HEK293 (cell line): ENCODE results near the gene PDLIM5.

Experiments used
- CTCF ChIA-PET: fragments of 350-600 bp; formaldehyde crosslinking; extraction: SDS; loops from one replicate; lab custom pipeline; 2021; ENCODE audit warnings: antibody characterized with exemption; lab: Yijun Ruan, JAX
- POLR2A ChIA-PET: fragments of 300-600 bp; formaldehyde crosslinking; extraction: SDS; loops from one replicate; lab custom pipeline; 2020; ENCODE audit warnings: antibody characterized with exemption, inconsistent platforms; lab: Yijun Ruan, JAX
- H3K27ac ChIP-seq: fragments of 200-500 bp; sonication (Bioruptor generic); 2 replicates; pipeline ENCODE4 v1.5.1; 2014; ENCODE audit warnings: low read depth, low read length, control low read depth, inconsistent platforms; ENCODE audit errors: extremely low read depth
- H3K36me3 ChIP-seq, 2 experiments: fragments of 200-500 bp in 1 of 2; sonication (Bioruptor generic) in 1 of 2; 1 replicate in 1 of 2; 2 replicates in 1 of 2; pipeline ENCODE4 v1.5.1; 2014 to 2017; ENCODE audit warnings: inconsistent platforms in 2 of 2, low read length in 2 of 2; ENCODE audit not compliant: control insufficient read depth in 2 of 2, insufficient read depth in 1 of 2
- H3K4me1 ChIP-seq: fragments of 200-500 bp; sonication (Bioruptor generic); 2 replicates; pipeline ENCODE4 v1.5.1; 2014; ENCODE audit warnings: mild to moderate bottlenecking, low read length, inconsistent platforms; ENCODE audit not compliant: control insufficient read depth, insufficient read depth
- H3K4me3 ChIP-seq: 2 replicates; pipeline ENCODE4 v1.5.1; 2011; ENCODE audit warnings: low read depth, mild to moderate bottlenecking, control low read depth, low read length, moderate library complexity
- H3K9me3 ChIP-seq: fragments of 200-500 bp; sonication (Bioruptor generic); 2 replicates; pipeline ENCODE4 v1.5.1; 2014; ENCODE audit warnings: low read depth, low read length, inconsistent platforms; ENCODE audit not compliant: control insufficient read depth, insufficient read depth
- FEZF1 ChIP-seq: fragments of 450-650 bp; formaldehyde crosslinking; IDR thresholded peaks from 2 replicates; pipeline ENCODE4 v1.5.1; 2016; ENCODE audit warnings: missing biosample characterization, missing genetic modification characterization
- KLF10 ChIP-seq: fragments of 450-650 bp; IDR thresholded peaks from 2 replicates; pipeline ENCODE4 v1.5.1; 2018; ENCODE audit warnings: missing biosample characterization, mild to moderate bottlenecking, missing genetic modification characterization
- YY1 ChIP-seq: fragments of 450-650 bp; formaldehyde crosslinking; IDR thresholded peaks from 2 replicates; pipeline ENCODE4 v1.5.1; 2018; ENCODE audit warnings: missing biosample characterization, missing genetic modification characterization
- ZNF132 ChIP-seq: fragments of 450-650 bp; formaldehyde crosslinking; IDR thresholded peaks from 2 replicates; pipeline ENCODE4 v1.5.1; 2017; ENCODE audit warnings: missing biosample characterization, missing genetic modification characterization, borderline replicate concordance
- ZNF155 ChIP-seq: fragments of 450-650 bp; formaldehyde crosslinking; IDR thresholded peaks from 2 replicates; pipeline ENCODE4 v1.5.1; 2016; ENCODE audit warnings: missing biosample characterization, missing genetic modification characterization
- ZNF174 ChIP-seq: fragments of 450-650 bp; formaldehyde crosslinking; IDR thresholded peaks from 2 replicates; pipeline ENCODE4 v1.5.0; 2017; ENCODE audit warnings: missing biosample characterization, mild to moderate bottlenecking, missing genetic modification characterization
- ZNF175 ChIP-seq: fragments of 450-650 bp; formaldehyde crosslinking; IDR thresholded peaks from 2 replicates; pipeline ENCODE4 v1.5.1; 2016; ENCODE audit warnings: missing biosample characterization, missing genetic modification characterization
- ZNF214 ChIP-seq: fragments of 450-650 bp; formaldehyde crosslinking; IDR thresholded peaks from 2 replicates; pipeline ENCODE4 v1.5.1; 2017; ENCODE audit warnings: missing biosample characterization, mild to moderate bottlenecking, missing genetic modification characterization, borderline replicate concordance
- ZNF266 ChIP-seq: fragments of 450-650 bp; formaldehyde crosslinking; IDR thresholded peaks from 2 replicates; pipeline ENCODE4 v1.5.1; 2016; ENCODE audit warnings: missing biosample characterization, missing genetic modification characterization, low read depth
- ZNF433 ChIP-seq: fragments of 450-650 bp; formaldehyde crosslinking; IDR thresholded peaks from 2 replicates; pipeline ENCODE4 v1.5.1; 2016; ENCODE audit warnings: missing biosample characterization, missing genetic modification characterization, low read depth
- ZNF521 ChIP-seq: fragments of 450-650 bp; formaldehyde crosslinking; IDR thresholded peaks from 2 replicates; pipeline ENCODE4 v1.5.1; 2017; ENCODE audit warnings: missing biosample characterization, mild to moderate bottlenecking, missing genetic modification characterization
- ZNF548 ChIP-seq: fragments of 450-650 bp; formaldehyde crosslinking; IDR thresholded peaks from 2 replicates; pipeline ENCODE4 v1.5.1; 2016; ENCODE audit warnings: missing biosample characterization, missing genetic modification characterization
- ZNF677 ChIP-seq: fragments of 450-650 bp; IDR thresholded peaks from 2 replicates; pipeline ENCODE4 v1.5.0; 2018; ENCODE audit warnings: missing biosample characterization, mild to moderate bottlenecking, missing genetic modification characterization, moderate library complexity
- ZNF837 ChIP-seq: fragments of 450-650 bp; formaldehyde crosslinking; IDR thresholded peaks from 2 replicates; pipeline ENCODE4 v1.5.1; 2016; ENCODE audit warnings: missing biosample characterization, missing genetic modification characterization
- TF ChIP-seq, protein P1 (sequence below): fragments of 450-650 bp; formaldehyde crosslinking; IDR thresholded peaks from 2 replicates; pipeline ENCODE4 v1.5.1; 2016; ENCODE audit warnings: missing biosample characterization, missing genetic modification characterization
- TF ChIP-seq, protein P2 (sequence below): fragments of 450-650 bp; formaldehyde crosslinking; IDR thresholded peaks from 2 replicates; pipeline ENCODE4 v1.5.1; 2016; ENCODE audit warnings: missing biosample characterization, missing genetic modification characterization, low read depth
- TF ChIP-seq, protein P3 (sequence below): fragments of 450-650 bp; formaldehyde crosslinking; IDR thresholded peaks from 2 replicates; pipeline ENCODE4 v1.5.1; 2016; ENCODE audit warnings: missing biosample characterization, missing genetic modification characterization
- TF ChIP-seq, protein P4 (sequence below): fragments of 450-650 bp; formaldehyde crosslinking; IDR thresholded peaks from 2 replicates; pipeline ENCODE4 v1.5.1; 2016; ENCODE audit warnings: missing biosample characterization, missing genetic modification characterization
- TF ChIP-seq, protein P5 (sequence below): fragments of 450-650 bp; formaldehyde crosslinking; IDR thresholded peaks from 2 replicates; pipeline ENCODE4 v1.5.1; 2016; ENCODE audit warnings: missing biosample characterization, missing genetic modification characterization

PDLIM5 gene

DNA sequence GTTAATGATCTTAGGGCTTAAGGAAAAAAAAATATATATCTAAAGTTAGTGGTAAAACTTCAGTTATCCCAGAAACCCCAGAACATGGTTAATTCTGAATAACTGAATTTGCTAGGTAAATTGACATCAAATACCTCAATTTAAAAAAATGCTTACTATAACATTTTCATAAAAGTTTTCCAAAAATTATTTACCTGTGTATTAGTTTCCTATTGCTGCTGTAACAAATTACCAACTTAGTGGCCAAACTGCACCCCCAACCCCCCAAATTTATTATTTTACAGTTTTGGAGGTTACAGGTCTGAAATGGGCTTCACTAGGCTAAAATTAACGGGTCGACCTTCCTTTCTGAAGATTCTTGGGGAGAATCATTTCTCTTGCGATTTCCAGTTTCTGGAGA, 95.2 kb downstream of the PDLIM5 start (continued):
- TF ChIP-seq ZNF266 (tag by site-specific recombination): no peak
- no peak for TF ChIP-seq KLF10 (tag by site-specific recombination)
- TF ChIP-seq ZNF433 (tag by site-specific recombination): no peak
- no peak for TF ChIP-seq ZNF548 (tag by site-specific recombination)
- TF ChIP-seq ZNF214 (tag by site-specific recombination): no peak
- no peak for TF ChIP-seq ZNF175
- no peak for TF ChIP-seq YY1 (tag by site-specific recombination)
- no peak for TF ChIP-seq ZNF521
- TF ChIP-seq, protein P1, sequence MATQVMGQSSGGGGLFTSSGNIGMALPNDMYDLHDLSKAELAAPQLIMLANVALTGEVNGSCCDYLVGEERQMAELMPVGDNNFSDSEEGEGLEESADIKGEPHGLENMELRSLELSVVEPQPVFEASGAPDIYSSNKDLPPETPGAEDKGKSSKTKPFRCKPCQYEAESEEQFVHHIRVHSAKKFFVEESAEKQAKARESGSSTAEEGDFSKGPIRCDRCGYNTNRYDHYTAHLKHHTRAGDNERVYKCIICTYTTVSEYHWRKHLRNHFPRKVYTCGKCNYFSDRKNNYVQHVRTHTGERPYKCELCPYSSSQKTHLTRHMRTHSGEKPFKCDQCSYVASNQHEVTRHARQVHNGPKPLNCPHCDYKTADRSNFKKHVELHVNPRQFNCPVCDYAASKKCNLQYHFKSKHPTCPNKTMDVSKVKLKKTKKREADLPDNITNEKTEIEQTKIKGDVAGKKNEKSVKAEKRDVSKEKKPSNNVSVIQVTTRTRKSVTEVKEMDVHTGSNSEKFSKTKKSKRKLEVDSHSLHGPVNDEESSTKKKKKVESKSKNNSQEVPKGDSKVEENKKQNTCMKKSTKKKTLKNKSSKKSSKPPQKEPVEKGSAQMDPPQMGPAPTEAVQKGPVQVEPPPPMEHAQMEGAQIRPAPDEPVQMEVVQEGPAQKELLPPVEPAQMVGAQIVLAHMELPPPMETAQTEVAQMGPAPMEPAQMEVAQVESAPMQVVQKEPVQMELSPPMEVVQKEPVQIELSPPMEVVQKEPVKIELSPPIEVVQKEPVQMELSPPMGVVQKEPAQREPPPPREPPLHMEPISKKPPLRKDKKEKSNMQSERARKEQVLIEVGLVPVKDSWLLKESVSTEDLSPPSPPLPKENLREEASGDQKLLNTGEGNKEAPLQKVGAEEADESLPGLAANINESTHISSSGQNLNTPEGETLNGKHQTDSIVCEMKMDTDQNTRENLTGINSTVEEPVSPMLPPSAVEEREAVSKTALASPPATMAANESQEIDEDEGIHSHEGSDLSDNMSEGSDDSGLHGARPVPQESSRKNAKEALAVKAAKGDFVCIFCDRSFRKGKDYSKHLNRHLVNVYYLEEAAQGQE (tag by site-specific recombination): no peak

DNA sequence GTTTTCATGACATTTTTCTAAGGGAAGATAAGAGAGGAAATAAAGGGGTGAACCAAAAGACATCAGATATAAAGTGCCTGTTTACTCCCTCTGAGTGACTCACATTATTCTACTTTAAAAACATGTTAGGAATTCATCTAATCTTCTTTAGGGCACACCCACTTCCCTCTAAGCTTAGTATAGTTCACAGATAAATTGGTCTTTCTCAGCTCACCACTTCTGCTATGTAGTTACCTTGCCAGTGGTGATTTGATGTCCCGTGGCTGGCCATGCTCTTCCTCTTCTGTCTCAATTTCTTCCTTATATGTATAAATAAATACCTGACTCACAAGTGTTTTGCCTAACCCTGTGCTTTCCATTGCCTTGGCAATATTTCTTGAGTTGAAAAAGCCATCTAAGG, 96.8 kb downstream of the PDLIM5 start:
- CTCF ChIA-PET: interaction anchor here (0.6 kb wide), 1 partner anchor 30 kb away, joined by 4 read pairs; no protein-coding TSS in a partner anchor
- no peak overlapping the region for H3K4me3 ChIP-seq
- H3K27ac ChIP-seq: no peak overlapping the region
- no peaks in the 10 kb centered on the region for H3K36me3 ChIP-seq
- POLR2A ChIA-PET: no interaction called here
- no peaks in the 10 kb centered on the region for H3K9me3 ChIP-seq
- no peak for TF ChIP-seq ZNF677 (tag by site-specific recombination)
- no peak for TF ChIP-seq ZNF837
- no peak for TF ChIP-seq ZNF132 (tag by site-specific recombination)
- TF ChIP-seq ZNF174 (tag by site-specific recombination): no peak
- no peak for TF ChIP-seq ZNF155
- TF ChIP-seq, protein P2, sequence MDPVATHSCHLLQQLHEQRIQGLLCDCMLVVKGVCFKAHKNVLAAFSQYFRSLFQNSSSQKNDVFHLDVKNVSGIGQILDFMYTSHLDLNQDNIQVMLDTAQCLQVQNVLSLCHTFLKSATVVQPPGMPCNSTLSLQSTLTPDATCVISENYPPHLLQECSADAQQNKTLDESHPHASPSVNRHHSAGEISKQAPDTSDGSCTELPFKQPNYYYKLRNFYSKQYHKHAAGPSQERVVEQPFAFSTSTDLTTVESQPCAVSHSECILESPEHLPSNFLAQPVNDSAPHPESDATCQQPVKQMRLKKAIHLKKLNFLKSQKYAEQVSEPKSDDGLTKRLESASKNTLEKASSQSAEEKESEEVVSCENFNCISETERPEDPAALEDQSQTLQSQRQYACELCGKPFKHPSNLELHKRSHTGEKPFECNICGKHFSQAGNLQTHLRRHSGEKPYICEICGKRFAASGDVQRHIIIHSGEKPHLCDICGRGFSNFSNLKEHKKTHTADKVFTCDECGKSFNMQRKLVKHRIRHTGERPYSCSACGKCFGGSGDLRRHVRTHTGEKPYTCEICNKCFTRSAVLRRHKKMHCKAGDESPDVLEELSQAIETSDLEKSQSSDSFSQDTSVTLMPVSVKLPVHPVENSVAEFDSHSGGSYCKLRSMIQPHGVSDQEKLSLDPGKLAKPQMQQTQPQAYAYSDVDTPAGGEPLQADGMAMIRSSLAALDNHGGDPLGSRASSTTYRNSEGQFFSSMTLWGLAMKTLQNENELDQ (tag by site-specific recombination): no peak
- TF ChIP-seq, protein P3, sequence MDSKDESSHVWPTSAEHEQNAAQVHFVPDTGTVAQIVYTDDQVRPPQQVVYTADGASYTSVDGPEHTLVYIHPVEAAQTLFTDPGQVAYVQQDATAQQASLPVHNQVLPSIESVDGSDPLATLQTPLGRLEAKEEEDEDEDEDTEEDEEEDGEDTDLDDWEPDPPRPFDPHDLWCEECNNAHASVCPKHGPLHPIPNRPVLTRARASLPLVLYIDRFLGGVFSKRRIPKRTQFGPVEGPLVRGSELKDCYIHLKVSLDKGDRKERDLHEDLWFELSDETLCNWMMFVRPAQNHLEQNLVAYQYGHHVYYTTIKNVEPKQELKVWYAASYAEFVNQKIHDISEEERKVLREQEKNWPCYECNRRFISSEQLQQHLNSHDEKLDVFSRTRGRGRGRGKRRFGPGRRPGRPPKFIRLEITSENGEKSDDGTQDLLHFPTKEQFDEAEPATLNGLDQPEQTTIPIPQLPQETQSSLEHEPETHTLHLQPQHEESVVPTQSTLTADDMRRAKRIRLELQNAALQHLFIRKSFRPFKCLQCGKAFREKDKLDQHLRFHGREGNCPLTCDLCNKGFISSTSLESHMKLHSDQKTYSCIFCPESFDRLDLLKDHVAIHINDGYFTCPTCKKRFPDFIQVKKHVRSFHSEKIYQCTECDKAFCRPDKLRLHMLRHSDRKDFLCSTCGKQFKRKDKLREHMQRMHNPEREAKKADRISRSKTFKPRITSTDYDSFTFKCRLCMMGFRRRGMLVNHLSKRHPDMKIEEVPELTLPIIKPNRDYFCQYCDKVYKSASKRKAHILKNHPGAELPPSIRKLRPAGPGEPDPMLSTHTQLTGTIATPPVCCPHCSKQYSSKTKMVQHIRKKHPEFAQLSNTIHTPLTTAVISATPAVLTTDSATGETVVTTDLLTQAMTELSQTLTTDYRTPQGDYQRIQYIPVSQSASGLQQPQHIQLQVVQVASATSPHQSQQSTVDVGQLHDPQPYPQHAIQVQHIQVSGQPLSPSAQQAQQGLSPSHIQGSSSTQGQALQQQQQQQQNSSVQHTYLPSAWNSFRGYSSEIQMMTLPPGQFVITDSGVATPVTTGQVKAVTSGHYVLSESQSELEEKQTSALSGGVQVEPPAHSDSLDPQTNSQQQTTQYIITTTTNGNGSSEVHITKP (tag by site-specific recombination): no peak
- TF ChIP-seq, protein P4, sequence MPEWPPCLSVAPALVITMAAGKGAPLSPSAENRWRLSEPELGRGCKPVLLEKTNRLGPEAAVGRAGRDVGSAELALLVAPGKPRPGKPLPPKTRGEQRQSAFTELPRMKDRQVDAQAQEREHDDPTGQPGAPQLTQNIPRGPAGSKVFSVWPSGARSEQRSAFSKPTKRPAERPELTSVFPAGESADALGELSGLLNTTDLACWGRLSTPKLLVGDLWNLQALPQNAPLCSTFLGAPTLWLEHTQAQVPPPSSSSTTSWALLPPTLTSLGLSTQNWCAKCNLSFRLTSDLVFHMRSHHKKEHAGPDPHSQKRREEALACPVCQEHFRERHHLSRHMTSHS: no peak
- TF ChIP-seq, protein P5, sequence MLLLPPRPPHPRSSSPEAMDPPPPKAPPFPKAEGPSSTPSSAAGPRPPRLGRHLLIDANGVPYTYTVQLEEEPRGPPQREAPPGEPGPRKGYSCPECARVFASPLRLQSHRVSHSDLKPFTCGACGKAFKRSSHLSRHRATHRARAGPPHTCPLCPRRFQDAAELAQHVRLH: no peak
- no peak for TF ChIP-seq FEZF1 (tag by site-specific recombination)
- no peaks in the 10 kb centered on the region for H3K4me1 ChIP-seq
